A673 (cell line): ENCODE data around the gene ADARB2.

Experiments used
- CTCF ChIP-seq: fragments of 300-800, 200-600 bp; sonication (generic); conservative IDR thresholded peaks from 2 replicates; pipeline ENCODE4 v1.5.1; 2017; ENCODE audit warnings: low read depth, mild to moderate bottlenecking, antibody characterized with exemption, low read length, moderate library complexity, mixed read lengths
- EZH2 ChIP-seq: fragments of 200-600 bp; sonication (generic); IDR thresholded peaks from 2 replicates; pipeline ENCODE4 v1.6.1; 2017; ENCODE audit warnings: borderline replicate concordance, low read depth, mild to moderate bottlenecking, mixed read lengths, antibody characterized with exemption, low read length; ENCODE audit not compliant: poor library complexity, severe bottlenecking

GRCh38 chr10:1668399-1668798 is 68.9 kb downstream of the ADARB2 start:
- TF ChIP-seq CTCF, result no peak
- no peak for TF ChIP-seq EZH2
